Stimulated activated CD8-positive, alpha-beta memory T cell treated with anti-CD3 and anti-CD28 coated beads, Interleukin-4, amount 100 ng/mL, for 24 hours (primary cell): ENCODE results near the gene AGXT.

Experiments
- DNase-seq: peaks from one replicate; pipeline ENCODE4 v3.0.0-alpha.2; 2020; ENCODE audit warnings: low read depth

The AGXT gene

DNA sequence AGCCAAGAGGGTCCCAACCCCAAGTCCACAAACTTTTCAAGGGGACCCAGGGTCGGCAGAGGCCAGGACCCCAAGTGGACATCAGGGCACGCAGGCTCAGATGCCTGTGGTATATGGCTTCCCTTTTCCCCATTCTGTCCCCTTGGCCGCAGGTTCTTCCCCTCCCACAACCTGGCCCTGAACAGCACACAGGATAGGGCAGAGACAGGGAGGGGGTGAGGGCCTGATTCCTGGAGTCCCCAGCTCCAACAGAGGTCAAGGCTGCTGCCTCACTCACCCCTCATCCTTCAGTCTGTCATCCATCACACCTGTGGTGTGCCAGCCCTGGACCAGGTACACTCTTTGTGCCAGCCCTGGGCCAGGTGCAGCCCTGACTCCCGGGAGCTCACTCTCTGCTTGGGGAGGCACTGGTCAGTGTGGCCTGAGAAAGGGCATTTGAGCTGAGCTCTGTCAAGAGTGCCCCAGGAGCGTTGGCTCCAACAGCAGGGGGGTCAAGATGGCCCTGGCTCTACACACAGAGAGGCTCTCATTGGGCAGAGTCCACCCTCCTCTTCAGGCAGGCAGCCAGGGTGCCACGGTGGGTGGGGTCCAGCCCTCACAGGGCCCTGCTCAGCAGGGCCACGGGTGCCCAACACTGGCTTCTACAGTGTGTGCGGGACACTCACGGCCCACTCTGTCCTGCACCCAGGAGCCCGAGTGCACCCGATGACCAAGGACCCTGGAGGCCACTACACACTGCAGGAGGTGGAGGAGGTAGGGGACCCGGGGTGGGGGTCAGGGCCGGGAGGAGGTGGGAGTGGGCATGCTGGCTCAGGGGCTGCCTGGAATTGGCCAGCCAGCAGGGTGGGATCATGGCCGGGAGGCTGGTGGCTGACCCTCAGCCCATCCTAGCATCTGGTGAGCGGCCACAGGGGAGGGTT, 1.6 kb downstream of the AGXT start:
- no peak for DNase-seq

DNA sequence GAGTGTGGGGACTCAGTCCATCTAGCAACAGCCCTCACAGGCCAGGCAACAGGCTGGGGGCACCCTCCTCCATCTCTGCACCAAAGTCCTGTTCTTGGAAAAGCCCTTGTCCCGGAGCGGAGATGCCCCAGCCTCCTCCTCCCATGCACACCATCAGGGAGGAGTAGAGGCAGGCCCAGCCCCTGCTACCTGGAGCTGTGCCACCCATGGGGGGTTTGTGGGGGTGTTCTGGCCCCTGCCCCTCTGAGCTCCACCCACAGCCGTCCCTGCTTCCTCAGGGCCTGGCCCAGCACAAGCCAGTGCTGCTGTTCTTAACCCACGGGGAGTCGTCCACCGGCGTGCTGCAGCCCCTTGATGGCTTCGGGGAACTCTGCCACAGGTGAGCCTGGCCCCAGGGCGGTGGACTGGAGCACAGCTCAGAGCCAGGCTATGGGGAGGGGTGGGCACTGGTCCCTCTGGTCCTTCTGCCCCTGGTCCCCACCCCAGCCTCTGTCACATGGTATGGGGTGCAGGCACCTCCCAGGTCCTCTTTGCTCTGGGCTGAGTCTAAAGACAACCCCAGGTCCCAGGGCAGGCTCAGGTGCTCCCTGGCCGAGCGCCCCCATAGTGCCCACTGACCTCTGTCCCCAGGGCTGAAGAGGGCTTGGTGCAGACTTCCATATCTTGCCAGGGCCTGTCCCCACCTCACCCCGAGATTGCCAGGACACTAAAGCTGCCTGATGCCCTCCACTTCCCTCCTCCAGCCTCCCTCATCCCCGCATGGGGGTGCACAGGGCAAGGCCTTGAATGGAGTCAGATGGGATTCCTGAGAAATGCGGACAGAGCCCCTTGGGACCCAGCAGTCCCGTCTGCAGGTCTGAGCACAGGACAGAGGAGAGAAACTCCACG, 2.7 kb downstream of the AGXT start:
- no peak for DNase-seq

DNA sequence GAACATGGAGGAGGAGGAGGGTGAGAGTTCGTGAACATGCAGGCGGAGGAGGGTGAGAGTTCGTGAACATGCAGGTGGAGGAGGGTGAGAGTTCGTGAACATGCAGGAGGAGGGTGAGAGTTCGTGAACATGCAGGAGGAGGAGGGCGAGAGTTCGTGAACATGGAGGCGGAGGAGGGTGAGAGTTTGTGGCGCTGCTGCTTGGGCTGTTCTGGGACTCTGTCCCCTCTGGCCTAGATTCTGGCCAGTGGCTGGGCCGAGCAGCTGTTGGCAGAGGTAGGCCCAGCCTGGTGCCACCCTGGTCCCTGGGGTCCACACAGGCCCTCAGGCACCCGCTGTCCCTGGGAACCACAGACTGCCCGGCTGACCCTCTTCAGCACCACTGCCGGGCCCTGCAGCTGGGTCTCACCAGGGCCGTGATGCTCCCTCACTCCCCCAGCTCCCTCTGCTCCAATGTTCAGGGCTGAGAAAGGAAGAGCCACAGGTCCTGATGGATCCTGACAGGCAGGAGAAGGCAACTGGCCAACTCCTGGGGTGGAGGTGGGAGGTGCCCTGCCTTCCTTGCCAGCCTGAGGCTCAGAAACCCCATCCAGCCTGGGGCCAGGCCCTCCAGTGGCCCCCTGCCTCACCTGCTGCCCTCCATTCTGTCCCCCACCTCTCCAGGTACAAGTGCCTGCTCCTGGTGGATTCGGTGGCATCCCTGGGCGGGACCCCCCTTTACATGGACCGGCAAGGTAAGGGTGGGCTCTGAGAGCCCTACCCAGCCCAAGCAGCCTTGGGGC, 3.9 kb downstream of the AGXT start:
- no peak for DNase-seq

DNA sequence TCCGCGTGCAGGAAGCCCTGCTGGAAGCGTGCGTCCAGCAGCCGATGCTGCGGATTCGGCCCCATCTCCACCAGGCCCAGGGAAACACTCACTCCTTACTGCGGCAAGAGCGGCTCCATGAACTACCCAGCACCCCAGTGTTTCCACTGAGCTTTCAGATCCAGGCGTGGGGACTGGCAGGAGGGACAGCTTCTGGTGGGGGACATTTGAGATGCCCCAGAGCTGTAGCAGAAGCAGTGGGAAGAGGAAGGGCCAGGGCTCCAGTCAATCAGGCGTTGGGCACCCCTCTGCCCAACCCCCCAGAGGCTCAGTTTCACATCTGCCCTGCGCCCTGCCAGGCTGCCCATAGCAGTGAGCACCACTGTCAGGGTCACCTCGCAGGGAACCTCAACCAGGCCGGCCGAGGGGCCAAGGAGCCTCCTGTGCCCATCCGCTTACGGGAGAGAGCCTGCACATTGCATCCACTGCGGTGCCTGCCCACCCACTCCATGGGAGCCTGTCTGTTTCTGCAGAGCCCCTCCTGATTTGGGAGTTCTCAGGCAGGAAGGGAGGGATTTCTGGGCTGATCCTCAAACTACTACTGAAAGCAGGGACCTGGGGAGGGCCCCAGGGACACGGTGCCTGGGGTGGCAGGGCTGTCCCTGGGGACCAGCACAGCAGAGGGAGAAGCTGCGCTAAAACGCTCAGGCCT, 4.6 kb downstream of the AGXT start:
- no peak for DNase-seq

DNA sequence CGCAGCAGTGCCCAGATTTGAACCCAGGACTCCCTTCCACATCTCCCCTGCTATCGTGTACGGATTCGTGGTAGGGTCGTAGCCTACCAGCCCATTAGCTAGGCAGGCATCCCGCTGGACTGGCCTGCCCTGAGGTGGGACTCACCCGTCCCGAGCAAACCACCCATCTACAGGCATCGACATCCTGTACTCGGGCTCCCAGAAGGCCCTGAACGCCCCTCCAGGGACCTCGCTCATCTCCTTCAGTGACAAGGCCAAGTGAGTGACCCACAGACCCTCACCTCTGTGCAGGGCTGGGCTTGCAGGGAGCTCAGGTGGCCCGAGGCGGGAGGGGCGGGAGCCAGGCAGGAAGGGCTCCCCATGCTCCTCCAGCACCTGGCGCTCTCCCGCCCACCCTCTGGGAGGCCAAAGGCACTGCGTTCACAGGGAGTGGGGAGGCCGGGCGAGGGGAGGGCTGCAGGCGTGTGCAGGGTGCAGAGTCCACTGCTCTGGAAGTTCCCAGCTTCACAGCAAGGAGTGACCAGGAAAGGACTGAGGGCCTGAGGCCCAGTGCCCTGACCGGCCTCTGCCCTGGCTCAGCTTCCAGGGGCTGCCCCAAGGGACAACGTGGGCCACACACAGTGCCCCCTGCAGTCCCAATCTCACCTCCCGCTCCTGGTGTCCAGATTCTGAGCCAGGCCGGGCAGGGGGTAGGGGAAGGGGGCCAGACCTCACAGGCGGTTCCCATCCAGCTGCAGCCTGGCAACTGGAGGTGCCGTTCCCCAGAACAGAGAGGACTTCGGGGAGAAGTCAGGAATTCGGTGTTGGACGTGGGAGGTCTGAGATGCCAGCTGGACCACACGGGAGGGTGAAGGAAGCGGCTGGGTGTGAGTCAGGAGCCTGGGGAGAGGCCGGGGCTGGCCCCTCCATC, 5.4 kb downstream of the AGXT start:
- no peak for DNase-seq

DNA sequence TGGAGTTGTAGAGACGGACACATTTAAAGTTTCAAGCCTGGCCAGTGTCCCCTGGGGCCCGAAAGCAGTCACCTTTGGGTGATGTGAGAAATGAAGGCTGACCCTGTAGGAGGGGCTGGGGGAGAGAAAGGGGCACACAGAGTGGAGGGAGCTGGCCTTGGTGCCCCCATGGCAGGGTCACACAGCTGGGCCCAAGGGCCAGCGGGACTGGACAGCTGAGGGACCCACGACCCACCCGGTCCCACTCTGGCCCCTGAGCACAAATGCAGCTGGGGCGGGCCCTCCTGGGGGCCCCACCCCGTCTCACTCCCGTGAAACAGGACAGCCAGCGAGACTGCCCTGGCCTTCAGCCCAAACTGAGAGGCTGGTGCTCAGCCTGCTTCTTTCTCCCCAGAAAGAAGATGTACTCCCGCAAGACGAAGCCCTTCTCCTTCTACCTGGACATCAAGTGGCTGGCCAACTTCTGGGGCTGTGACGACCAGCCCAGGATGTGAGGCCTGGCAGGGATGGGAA, 6.1 kb downstream of the AGXT start:
- no peak for DNase-seq

DNA sequence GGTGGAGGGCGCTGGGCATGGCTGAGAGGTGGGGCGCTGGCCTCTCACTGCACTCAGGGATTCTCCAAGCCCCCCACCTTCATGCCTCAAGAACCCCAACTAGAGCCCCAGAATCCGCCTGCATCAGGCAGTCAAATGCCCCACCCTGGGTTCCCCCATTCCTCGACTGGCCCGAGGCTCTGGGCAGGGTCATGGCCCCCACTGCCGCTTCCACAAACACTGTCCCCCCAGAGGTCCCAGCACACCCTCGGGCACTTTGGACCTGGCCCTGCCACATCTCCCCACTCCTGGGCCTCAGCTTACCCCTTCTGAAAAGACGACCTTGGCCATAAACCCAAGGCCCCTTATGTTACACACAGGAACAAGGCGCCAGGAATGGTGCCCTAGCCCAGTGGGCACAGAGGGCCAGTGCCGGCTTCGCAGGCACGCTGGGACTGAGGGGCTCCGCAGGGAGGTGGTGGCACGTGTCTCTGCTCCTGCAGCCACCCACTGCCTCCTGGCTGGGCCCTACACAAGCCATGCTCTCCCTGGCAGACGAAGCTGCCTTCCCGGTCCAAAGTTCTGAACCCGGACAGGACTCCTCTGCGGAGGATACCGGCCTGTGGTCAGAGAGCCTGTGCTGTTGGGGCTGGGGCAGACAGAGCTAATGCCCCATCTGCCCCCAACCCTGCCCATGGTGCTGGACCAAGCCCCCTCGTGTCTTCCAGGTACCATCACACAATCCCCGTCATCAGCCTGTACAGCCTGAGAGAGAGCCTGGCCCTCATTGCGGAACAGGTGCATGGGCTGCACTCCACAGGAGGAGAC, 6.8 kb downstream of the AGXT start:
- no peak for DNase-seq

DNA sequence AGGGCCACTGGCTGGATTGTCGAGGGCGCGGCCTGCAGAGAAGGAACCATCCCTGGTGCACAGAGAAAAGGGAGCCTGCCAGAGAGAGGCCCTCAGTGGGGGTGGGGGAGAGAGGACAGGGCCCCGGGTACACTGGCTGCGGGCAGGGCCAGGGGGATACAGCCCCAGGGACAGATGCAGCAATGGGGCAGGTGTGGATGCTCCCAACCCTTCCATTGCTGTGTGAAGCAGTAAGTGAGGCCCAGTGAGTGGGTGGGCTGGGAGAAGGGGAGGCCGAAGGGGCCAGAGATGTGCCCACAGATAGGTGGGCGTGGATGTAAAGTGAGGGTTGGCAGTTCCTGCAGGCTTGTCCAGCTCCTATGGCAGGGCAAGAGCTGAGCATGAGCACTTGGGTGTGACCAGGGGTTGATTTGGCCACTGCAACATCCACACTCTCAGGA, 7.4 kb downstream of the AGXT start:
- no peak for DNase-seq

DNA sequence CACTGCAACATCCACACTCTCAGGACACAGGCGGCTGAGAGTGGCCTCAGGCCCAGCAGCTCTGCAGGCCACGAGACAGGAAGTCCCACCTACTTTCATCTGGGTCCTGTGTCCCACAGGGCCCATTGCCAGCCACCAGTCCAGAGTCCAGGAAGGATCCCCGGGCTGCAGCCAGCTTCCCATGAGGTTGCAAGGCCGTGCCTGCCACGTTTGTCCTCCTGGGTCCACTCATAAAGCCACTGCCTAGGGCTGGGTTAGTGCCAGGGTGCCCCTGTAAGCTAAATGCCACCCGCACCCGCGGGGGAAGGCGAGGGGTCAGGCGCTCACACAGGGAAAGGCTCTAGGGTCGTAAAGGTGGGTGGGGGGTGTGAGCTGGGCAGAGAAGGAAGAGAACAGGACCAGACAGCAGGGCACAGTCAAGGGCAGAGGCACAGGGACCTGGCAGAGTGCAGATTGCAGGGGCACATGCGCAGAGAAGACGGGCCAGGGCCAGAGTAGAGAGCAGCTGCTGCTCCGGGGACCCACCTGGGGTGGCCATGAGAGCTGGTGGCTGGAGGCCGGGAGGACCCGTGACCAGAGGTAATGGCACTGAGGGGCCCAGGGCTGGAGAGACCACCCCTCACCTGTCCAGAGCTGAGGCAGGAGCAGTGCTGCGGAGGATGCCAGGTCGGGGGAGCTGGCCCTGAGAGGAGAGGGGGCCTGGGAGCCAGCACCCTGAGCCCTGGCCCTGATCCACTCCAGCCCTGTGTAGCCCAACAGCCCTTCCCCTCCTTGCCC, 8.0 kb downstream of the AGXT start:
- no peak for DNase-seq

DNA sequence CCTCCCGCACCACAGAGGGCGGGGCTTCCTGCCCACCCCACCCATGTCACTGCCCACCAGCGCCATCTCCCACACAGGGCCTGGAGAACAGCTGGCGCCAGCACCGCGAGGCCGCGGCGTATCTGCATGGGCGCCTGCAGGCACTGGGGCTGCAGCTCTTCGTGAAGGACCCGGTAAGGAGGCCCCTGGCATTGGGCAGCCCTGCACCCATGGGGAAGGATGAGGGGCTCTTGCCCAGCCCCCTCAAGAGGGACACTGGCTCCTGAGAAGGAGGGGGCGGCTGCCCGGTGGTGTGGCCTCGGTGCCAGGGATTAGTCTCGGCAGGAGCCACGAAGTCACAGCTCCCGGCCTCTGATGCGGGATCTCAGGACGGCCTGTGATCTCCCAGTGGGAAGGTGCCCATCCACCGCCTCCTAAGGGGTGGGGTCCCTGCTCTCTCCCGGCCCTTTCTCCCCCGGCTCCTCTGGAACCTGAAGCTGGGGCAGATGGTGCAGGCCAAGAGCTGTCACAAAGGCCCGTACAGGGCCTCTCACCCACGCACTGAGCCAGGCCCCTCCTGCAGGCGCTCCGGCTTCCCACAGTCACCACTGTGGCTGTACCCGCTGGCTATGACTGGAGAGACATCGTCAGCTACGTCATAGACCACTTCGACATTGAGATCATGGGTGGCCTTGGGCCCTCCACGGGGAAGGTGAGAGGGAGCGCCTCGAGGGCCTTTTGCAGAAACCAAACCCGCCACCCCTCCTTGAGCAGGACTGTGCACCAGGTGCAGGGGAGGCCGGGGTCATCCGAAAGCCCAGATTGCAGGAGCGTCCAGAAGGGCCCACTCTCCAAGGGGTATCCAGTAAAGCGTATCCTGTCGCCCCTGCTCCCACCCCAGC, 9.1 kb downstream of the AGXT start:
- no peak for DNase-seq

DNA sequence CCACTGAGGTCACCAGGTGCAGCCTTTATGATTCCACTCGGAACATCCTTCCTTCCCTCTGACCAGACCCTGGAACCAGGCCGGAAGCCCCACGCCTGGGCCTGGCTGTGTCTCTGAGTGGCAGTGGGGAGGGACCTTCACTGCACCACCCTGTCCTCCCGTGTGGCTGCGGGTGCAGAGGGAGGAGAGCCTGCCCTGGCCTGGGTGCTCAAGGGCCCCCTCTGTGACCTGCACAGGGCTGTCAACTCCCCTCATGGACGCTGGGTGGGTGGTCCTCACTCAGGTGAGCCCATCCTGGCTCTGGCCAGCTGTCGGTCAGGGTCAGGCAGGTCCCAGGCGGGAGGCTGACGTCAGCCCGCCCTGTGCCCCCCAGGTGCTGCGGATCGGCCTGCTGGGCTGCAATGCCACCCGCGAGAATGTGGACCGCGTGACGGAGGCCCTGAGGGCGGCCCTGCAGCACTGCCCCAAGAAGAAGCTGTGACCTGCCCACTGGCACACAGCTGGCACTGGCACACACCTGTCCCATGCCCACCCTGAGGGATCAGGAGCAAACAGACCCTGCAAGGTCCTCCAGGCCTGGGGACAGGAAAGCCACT, 9.8 kb downstream of the AGXT start:
- no peak for DNase-seq

DNA sequence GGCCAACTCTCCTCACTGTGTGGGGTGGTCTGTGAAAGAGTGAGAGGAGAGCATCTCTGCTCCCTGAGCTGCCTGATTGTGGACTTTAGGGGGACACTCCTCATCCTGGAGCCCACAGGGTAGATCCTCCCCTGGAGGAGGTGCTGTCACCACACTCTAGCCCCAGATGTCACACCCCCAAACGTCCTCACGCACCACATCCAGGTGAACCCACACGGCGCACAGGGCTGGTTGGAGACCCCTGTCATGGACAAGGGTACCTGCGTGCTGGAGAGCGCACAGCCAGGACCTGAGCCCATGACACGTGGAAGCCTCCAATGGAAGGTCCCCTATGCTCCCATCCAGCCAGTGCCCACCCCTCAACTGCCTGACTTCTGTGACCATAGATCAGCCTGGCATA, 10.5 kb downstream of the AGXT start:
- no peak for DNase-seq

DNA sequence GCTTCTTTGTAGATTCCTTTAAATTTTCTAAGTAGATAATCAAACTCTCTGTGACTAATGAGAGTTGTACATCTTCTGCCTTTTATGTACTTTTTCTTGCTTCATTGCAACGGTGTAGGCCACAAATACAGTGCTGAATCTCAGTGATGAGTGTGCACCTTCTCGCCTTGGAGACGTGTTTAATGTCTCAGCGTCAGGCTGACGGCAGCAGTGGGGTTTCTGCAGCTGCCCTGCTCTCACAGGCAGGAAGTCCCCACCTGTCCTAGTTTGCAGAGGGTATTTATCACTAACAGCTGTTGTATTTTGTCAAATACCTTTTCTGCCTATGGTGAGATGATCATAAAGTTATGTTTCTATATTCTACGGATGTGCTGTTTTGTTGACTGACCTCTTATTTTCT, 13.3 kb downstream of the AGXT start:
- DNase-seq, result no peak

DNA sequence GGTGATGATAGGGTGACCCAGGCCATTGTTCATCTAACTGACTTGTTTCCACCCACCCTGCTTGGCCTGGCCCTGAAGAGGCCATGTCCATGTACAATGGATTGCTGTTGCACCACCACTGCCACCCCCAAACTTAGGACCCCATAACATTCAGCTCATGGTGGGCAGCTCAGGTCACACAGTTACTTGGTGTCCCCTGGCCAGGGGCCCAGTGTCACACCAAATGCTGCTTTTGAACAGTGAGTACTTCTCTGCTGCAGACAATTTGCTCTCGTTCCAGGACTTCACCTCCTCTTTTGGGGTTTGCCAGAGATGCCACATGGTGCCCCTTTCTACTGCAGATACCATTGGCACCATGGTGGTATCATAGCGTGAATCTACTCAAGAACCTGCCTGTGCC, 15.6 kb downstream of the AGXT start:
- no peak for DNase-seq

DNA sequence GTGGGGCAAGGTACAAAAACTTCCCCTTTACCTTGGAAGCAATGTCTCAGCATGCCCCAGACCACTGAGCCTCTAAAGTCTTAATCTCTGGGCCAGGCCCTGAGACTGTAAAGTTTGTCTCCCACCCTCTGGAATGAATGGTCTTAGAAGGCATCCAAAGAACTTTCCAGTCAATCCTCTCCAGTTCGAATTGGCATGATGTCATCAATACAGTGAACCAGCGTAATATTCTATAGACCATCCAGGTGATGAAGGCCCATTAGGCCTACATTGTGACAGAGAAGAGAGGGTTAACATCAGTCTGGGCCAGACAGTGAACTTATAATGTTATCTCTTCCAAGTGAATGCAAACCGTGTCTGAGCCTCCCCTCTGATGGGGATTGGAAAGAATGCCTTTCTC, 16.1 kb downstream of the AGXT start:
- no peak for DNase-seq

DNA sequence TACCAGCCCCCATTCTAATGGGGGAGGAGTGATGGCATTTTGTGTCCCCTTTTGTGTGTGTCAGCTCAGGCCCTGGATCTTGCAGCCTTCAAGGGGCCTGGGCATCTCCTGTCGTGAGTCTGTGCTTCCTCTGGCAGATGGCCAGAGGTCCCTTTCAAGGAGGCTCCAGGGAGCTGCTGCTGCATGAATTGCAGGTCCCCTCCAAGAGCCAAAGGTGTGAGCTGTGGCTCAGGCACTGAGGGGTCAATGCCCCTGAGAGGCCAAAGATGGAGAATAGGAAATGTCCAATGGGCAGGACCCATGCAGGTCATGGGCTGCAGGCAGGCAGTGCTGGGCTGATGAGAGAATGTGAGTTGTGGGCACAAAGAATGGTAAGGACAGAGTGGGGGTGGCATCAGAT, 16.9 kb downstream of the AGXT start:
- DNase-seq, result no peak

DNA sequence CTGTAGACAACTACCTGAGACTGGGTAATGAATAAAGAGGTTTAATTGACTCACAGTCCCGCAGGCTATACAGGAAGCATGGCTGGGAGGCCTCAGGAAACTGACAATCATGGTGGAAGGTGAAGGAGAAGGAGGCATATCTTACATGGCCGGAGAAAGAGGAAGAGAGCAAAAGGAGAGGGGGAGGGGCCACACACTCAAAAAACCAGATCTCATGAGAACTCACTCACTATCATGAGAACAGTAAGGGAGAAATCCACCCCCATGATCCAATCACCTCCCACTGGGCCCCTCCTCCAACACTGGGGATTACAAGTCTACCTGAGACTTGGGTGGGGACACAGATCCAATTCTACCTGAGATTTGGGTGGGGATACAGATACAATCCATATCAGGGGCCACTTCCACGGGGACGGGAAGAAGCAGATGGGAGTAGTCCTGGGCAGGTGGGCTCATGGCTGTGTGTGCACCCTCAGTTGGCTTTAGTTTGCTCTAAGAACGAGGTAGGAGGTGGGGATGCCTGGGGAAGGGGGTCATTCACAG, 17.5 kb downstream of the AGXT start:
- no peak for DNase-seq
